H7 (cell line): ENCODE data around the gene IL37. TPM values are rescaled to one million over a fixed set of nuclear protein-coding genes. Genes with fewer than 3 reads are reported as not detected.

Source experiments
- DNase-seq: peaks from one replicate; pipeline ENCODE4 v3.0.0; 2012
- H3K27me3 ChIP-seq: 2 replicates; pipeline ENCODE4 v1.6.0; 2011; ENCODE audit warnings: mild to moderate bottlenecking, low read length; ENCODE audit not compliant: control insufficient read depth, insufficient read depth
- H3K36me3 ChIP-seq: replicated peaks from 2 replicates; pipeline ENCODE4 v1.5.1; 2011; ENCODE audit warnings: low read length; ENCODE audit not compliant: control insufficient read depth, insufficient read depth
- H3K4me3 ChIP-seq: 2 replicates; pipeline ENCODE4 v1.5.1; 2011; ENCODE audit warnings: low read depth, mild to moderate bottlenecking, control low read depth, low read length, moderate library complexity; ENCODE audit not compliant: insufficient read depth
- total RNA-seq: library from RNA; depleted of rRNA; stranded (reverse); fragments of >200 nt; shearing (Covaris generic); gene quantifications from 2 replicates; pipeline ENCODE4 v1.2.3, GENCODE V29; 2014; rRNA removed

The IL37 gene
- 0.62 and 1.00 TPM in 2 replicates for total RNA-seq

- Histone ChIP-seq H3K4me3 (no peak within 1 kb of the TSS), H3K27me3 (no peaks in the 10 kb centered on the region; the same call in 1 of the 2 replicates), H3K36me3 (no peaks in the 10 kb centered on the region)
- DNase-seq: peak; percentile 6
Measured at GRCh38 chr2:112910865-112911264, at the start of gene IL37. TSS of gene IL37 (plus strand) at chr2:112911165. CDS start at chr2:112913013, 1,848 bp downstream.

GRCh38 chr2:112864072-112864471, 46.9 kb upstream of the IL37 start:
- no peak for DNase-seq
- H3K4me3 ChIP-seq: no peak overlapping the region
- H3K27me3 ChIP-seq: no peaks in the 10 kb centered on the region
- no peaks in the 10 kb centered on the region for H3K36me3 ChIP-seq

GRCh38 chr2:112866128-112866835, 44.7 kb upstream of the IL37 start:
- no peaks in the 10 kb centered on the region for H3K27me3 ChIP-seq
- H3K4me3 ChIP-seq: no peak overlapping the region
- H3K36me3 ChIP-seq: no peaks in the 10 kb centered on the region
- DNase-seq: no peak

GRCh38 chr2:112867701-112868631, 43.0 kb upstream of the IL37 start:
- no peak overlapping the region for H3K4me3 ChIP-seq
- DNase-seq: no peak
- no peaks in the 10 kb centered on the region for H3K27me3 ChIP-seq
- H3K36me3 ChIP-seq: no peaks in the 10 kb centered on the region

GRCh38 chr2:112869258-112869842, 41.6 kb upstream of the IL37 start:
- H3K36me3 ChIP-seq: no peaks in the 10 kb centered on the region
- DNase-seq: no peak
- H3K27me3 ChIP-seq: no peaks in the 10 kb centered on the region
- H3K4me3 ChIP-seq: no peak overlapping the region

GRCh38 chr2:112870841-112871835, 39.8 kb upstream of the IL37 start:
- Histone ChIP-seq H3K4me3 (no peak overlapping the region), H3K27me3 (no peaks in the 10 kb centered on the region), H3K36me3 (no peaks in the 10 kb centered on the region)
- DNase-seq: no peak

- Histone ChIP-seq H3K36me3 (no peaks in the 10 kb centered on the region), H3K27me3 (no peaks in the 10 kb centered on the region), H3K4me3 (no peak overlapping the region)
- no peak for DNase-seq
Measured at GRCh38 chr2:112876257-112876970, 34.6 kb upstream of the IL37 start.

- no peaks in the 10 kb centered on the region for H3K36me3 ChIP-seq
- no peaks in the 10 kb centered on the region for H3K27me3 ChIP-seq
- no peak overlapping the region for H3K4me3 ChIP-seq
- no peak for DNase-seq
Measured at GRCh38 chr2:112876971-112877361, 34.0 kb upstream of the IL37 start.

- Histone ChIP-seq H3K27me3 (no peaks in the 10 kb centered on the region), H3K4me3 (no peak overlapping the region), H3K36me3 (no peaks in the 10 kb centered on the region)
- DNase-seq: no peak
Measured at GRCh38 chr2:112877423-112877822, 33.5 kb upstream of the IL37 start.

- Histone ChIP-seq H3K27me3 (no peaks in the 10 kb centered on the region), H3K36me3 (no peaks in the 10 kb centered on the region), H3K4me3 (no peak overlapping the region)
- no peak for DNase-seq
Measured at GRCh38 chr2:112879491-112880041, 31.4 kb upstream of the IL37 start.

- Histone ChIP-seq H3K27me3 (no peaks in the 10 kb centered on the region), H3K4me3 (no peak overlapping the region), H3K36me3 (no peaks in the 10 kb centered on the region)
- DNase-seq: no peak
Measured at GRCh38 chr2:112880091-112880531, 30.9 kb upstream of the IL37 start.

- H3K27me3 ChIP-seq: no peaks in the 10 kb centered on the region
- H3K36me3 ChIP-seq: no peaks in the 10 kb centered on the region
- no peak overlapping the region for H3K4me3 ChIP-seq
- DNase-seq: no peak
Measured at GRCh38 chr2:112880696-112881095, 30.3 kb upstream of the IL37 start.
